ENCODE measurements around the gene CACHD1. TPM values are rescaled to one million over a fixed set of nuclear protein-coding genes. Genes with fewer than 3 reads are reported as not detected.

Gene CACHD1
- total and polyA plus RNA-seq, 2 of the 4 experiments (the other 2 are of a cell fraction), result 2.9 to 5.9 TPM

DNA sequence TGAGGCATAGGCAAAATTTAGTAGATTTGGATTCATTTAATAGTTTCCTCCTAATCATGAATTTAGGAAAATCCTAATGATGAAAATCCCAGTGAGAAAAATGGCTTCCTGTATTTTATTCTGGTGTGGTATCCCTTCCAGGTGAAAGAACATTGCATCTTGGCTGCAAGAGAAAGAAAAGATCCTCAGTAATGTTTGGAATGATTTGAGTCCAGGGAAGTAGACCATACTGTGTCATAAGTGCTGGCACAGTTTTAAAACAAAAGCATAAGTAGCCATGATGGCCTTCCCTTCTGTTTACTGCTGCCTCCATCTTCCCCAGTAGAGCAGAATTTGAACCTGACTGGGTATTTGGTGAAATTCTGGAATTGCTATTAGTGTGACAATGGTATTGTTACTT lies 52.8 kb downstream of the CACHD1 start:
- Histone ChIP-seq H3K14ac (replicated peaks; ENCODE audit: low read depth, low read length) (no peak overlapping the region), H4K20me1 (ENCODE audit: insufficient read depth, low read length) (no peaks in the 10 kb centered on the region), H3K9ac (ENCODE audit: low read depth, low read length) (no peak overlapping the region), H3K4ac (ENCODE audit: low read depth, low read length) (no peak overlapping the region), H3K79me1 (ENCODE audit: low read depth in 1 of 2, low read length in 2 of 2) (peaks cover 0 to 2% of the 10 kb centered on the region in 2 experiments; a peak in 1 of 4 replicates), H2AFZ (replicated peaks; ENCODE audit: low read length, poor library complexity) (no peak overlapping the region), H2BK120ac (ENCODE audit: low read depth, low read length) (no peak overlapping the region), H3K4me2 (ENCODE audit: low read depth, low read length) (no peak overlapping the region), H2BK15ac (ENCODE audit: low read depth, low read length) (no peak overlapping the region), H3K27ac (ENCODE audit: insufficient read depth, low read length) (no peak overlapping the region), H2AK9ac (replicated peaks; ENCODE audit: low read depth, low read length, poor library complexity) (no peak overlapping the region), H3K23ac (ENCODE audit: low read depth, low read length) (no peak overlapping the region), H3K4me1 (ENCODE audit: control insufficient read depth, insufficient read depth, low read length) (peaks cover 7% of the 10 kb centered on the region), H3K18ac (ENCODE audit: low read depth, low read length) (no peak overlapping the region), H3K56ac (ENCODE audit: extremely low read depth, insufficient read depth, low read length) (no peak overlapping the region), H4K8ac (ENCODE audit: low read depth in 2 of 2, low read length in 2 of 2) (no peak overlapping the region), H2BK20ac (ENCODE audit: low read depth, low read length) (no peak overlapping the region), H3K36me3 (ENCODE audit: control insufficient read depth, insufficient read depth, low read length) (no peaks in the 10 kb centered on the region), H3K27me3 (ENCODE audit: control insufficient read depth, insufficient read depth, low read length) (no peaks in the 10 kb centered on the region), H3K4me3 (ENCODE audit: insufficient read depth, low read depth, low read length) (no peak overlapping the region), H4K5ac (ENCODE audit: low read depth, low read length) (no peak overlapping the region), H4K91ac (ENCODE audit: insufficient read depth, low read depth, low read length) (no peak overlapping the region), H2BK5ac (ENCODE audit: low read depth, low read length, poor library complexity, severe bottlenecking) (no peak overlapping the region), H3K9me1 (ENCODE audit: insufficient read depth, low read length) (peaks cover 3% of the 10 kb centered on the region; the same call in 1 of the 2 replicates), H2AK5ac (ENCODE audit: low read depth, low read length) (no peak overlapping the region), H3K9me3 (ENCODE audit: control insufficient read depth, insufficient read depth, low read length) (no peaks in the 10 kb centered on the region)
- in situ Hi-C loops (cut with MboI; ENCODE audit: low sequenced_read_pairs), result no loop called here
- CTCF ChIA-PET, result no interaction called here
- intact Hi-C loops (cut with micrococcal nuclease), result no loop called here
- TF ChIP-seq MXI1 (IDR thresholded peaks at IDR 0.05; ENCODE audit: borderline replicate concordance, low read depth, low read length), result no peak
- TF ChIP-seq NFE2L2 (IDR thresholded peaks at IDR 0.05; ENCODE audit: low read depth, low read length), result no peak
- no peak for TF ChIP-seq MAFK (IDR thresholded peaks at IDR 0.05; ENCODE audit: low read depth, low read length)
- no peak for TF ChIP-seq RAD21 (IDR thresholded peaks at IDR 0.05; ENCODE audit: low read length)
- no peak for TF ChIP-seq CHD1 (IDR thresholded peaks at IDR 0.05; ENCODE audit: low read depth, low read length)
- TF ChIP-seq, protein P1, sequence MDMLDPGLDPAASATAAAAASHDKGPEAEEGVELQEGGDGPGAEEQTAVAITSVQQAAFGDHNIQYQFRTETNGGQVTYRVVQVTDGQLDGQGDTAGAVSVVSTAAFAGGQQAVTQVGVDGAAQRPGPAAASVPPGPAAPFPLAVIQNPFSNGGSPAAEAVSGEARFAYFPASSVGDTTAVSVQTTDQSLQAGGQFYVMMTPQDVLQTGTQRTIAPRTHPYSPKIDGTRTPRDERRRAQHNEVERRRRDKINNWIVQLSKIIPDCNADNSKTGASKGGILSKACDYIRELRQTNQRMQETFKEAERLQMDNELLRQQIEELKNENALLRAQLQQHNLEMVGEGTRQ (IDR thresholded peaks at IDR 0.05; ENCODE audit: low read depth, low read length), result no peak
- TF ChIP-seq CEBPB (IDR thresholded peaks at IDR 0.05; ENCODE audit: low read depth, low read length), result no peak
- TF ChIP-seq RCOR1 (IDR thresholded peaks at IDR 0.05; ENCODE audit: insufficient replicate concordance, low read length), result no peak
- TF ChIP-seq FOS (IDR thresholded peaks at IDR 0.05; ENCODE audit: low read depth, low read length), result no peak
- no peak for TF ChIP-seq RFX5 (IDR thresholded peaks at IDR 0.05; ENCODE audit: low read depth, low read length)
- no peak for ATAC-seq (ENCODE audit: low read depth)
- POLR2A ChIA-PET (ENCODE audit: unreplicated experiment), result no interaction called here
- DNase-seq, result no peak
- no TSS peak for BruUV-seq (replicated peaks)
- dilution Hi-C loops (cut with HindIII; ENCODE audit: low sequenced_read_pairs, unreplicated experiment), result no loop called here
